ENCODE results near the gene ARHGAP6. TPM values are rescaled to one million over a fixed set of nuclear protein-coding genes. Genes with fewer than 3 reads are reported as not detected.

The ARHGAP6 gene
- total and polyA plus RNA-seq, 8 donors, result 7.0 to 25.4 (median 20.5) TPM

GRCh38 chrX:11414091-11414490 lies 251.6 kb downstream of the ARHGAP6 start:
- no peaks in the 10 kb centered on the region for H3K4me1 ChIP-seq
- no peaks in the 10 kb centered on the region for H3K9me3 ChIP-seq
- peaks cover 0 to 4% of the 10 kb centered on the region in 2 donors for H3K27me3 ChIP-seq
- intact Hi-C loops (cut with DNase I), result no loop called here
- no peaks in the 10 kb centered on the region for H3K36me3 ChIP-seq
- TF ChIP-seq, protein P1, sequence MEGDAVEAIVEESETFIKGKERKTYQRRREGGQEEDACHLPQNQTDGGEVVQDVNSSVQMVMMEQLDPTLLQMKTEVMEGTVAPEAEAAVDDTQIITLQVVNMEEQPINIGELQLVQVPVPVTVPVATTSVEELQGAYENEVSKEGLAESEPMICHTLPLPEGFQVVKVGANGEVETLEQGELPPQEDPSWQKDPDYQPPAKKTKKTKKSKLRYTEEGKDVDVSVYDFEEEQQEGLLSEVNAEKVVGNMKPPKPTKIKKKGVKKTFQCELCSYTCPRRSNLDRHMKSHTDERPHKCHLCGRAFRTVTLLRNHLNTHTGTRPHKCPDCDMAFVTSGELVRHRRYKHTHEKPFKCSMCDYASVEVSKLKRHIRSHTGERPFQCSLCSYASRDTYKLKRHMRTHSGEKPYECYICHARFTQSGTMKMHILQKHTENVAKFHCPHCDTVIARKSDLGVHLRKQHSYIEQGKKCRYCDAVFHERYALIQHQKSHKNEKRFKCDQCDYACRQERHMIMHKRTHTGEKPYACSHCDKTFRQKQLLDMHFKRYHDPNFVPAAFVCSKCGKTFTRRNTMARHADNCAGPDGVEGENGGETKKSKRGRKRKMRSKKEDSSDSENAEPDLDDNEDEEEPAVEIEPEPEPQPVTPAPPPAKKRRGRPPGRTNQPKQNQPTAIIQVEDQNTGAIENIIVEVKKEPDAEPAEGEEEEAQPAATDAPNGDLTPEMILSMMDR (IDR thresholded peaks at IDR 0.05), result no peak
- ATAC-seq (no peak), DNase-seq (no peak)
- no peak overlapping the region for H3K4me3 ChIP-seq
- H3K27ac ChIP-seq, result no peak overlapping the region

- Histone ChIP-seq H3K27me3 (peaks cover 0 to under 1% of the 10 kb centered on the region in 2 donors), H3K27ac (no peak overlapping the region), H3K4me3 (no peak overlapping the region)
Measured at GRCh38 chrX:11412715-11413623, 252.8 kb downstream of the ARHGAP6 start.

GRCh38 chrX:11409957-11410356 lies 255.8 kb downstream of the ARHGAP6 start:
- Histone ChIP-seq H3K4me1 (no peaks in the 10 kb centered on the region), H3K27me3 (no peaks in the 10 kb centered on the region), H3K27ac (no peak overlapping the region), H3K36me3 (no peaks in the 10 kb centered on the region), H3K9me3 (no peaks in the 10 kb centered on the region), H3K4me3 (no peak overlapping the region)
- no peak for DNase-seq
- no peak for ATAC-seq
- intact Hi-C loops (cut with DNase I), result no loop called here
- TF ChIP-seq, protein P1 (IDR thresholded peaks at IDR 0.05), result no peak

More at GRCh38 chrX:11412715-11413623, 252.8 kb downstream of the ARHGAP6 start:
- no peaks in the 10 kb centered on the region for H3K36me3 ChIP-seq
- ATAC-seq, result no peak
- no peaks in the 10 kb centered on the region for H3K4me1 ChIP-seq
- H3K9me3 ChIP-seq, result no peaks in the 10 kb centered on the region
- no peak for DNase-seq
- intact Hi-C loops (cut with DNase I), result no loop called here
- TF ChIP-seq, protein P1 (IDR thresholded peaks at IDR 0.05), result no peak

DNA sequence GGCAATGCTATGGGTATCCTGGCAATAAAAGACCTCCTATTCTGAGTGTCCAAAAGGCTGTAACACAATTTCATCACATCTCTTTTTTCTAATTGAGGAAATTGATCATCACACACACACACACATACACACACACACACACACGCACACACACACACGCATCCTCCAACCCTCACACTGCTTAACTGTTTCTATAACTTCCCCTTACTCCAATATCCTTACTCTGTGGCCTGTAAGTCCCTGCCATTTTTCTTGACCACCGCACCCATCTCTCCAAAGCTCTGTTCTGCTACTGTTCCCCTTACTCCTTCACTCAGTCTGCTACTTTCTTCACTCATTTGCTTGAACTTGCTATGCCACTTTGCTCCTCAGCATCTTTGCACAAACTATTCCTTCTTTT lies 256.9 kb downstream of the ARHGAP6 start:
- TF ChIP-seq, protein P1 (IDR thresholded peaks at IDR 0.05), result no peak
- DNase-seq, result no peak

DNA sequence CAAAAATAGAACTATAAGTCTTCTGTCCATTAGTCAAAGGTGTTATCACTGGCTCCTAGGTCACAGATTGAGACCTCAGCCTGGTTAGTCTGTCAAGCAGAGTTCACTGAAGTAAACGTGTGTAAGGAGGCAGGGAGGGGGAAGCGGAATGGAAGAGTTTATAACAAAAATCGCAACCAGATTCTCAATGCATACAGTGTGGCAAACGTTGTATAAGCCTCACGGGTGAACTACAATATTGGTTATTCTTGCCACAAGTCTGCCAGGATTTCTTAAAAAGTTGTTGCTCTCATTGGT lies 257.7 kb downstream of the ARHGAP6 start:
- H3K4me1 ChIP-seq, result no peaks in the 10 kb centered on the region
- H3K4me3 ChIP-seq, result no peak overlapping the region
- H3K9me3 ChIP-seq, result no peaks in the 10 kb centered on the region
- ATAC-seq, result no peak
- intact Hi-C loops (cut with DNase I), result no loop called here
- no peak for DNase-seq
- H3K27ac ChIP-seq, result no peak overlapping the region
- H3K36me3 ChIP-seq, result no peaks in the 10 kb centered on the region
- TF ChIP-seq, protein P1 (IDR thresholded peaks at IDR 0.05), result no peak
- H3K27me3 ChIP-seq, result no peaks in the 10 kb centered on the region

More for the DNA sequence above, 256.9 kb downstream of the ARHGAP6 start:
- Histone ChIP-seq H3K9me3 (no peaks in the 10 kb centered on the region), H3K27me3 (no peaks in the 10 kb centered on the region), H3K4me3 (no peak overlapping the region), H3K4me1 (no peaks in the 10 kb centered on the region), H3K27ac (no peak overlapping the region), H3K36me3 (no peaks in the 10 kb centered on the region)
- no peak for ATAC-seq
- intact Hi-C loops (cut with DNase I), result no loop called here
